HG02938 (cell line): ENCODE data around the gene NOL4.

ENCODE experiments used
- ATAC-seq: cut with Tn5 transposase; IDR thresholded peaks from one replicate; pipeline ENCODE4 v1.9.1; 2021; ENCODE audit warnings: mild to moderate bottlenecking, moderate library complexity; ENCODE audit not compliant: unreplicated experiment

Gene NOL4

GRCh38 chr18:34194239-34194638 is 30.5 kb downstream of the NOL4 start:
- no peak for ATAC-seq

GRCh38 chr18:34189656-34190435 is 34.9 kb downstream of the NOL4 start:
- ATAC-seq: no peak
